B cell (primary cell): ENCODE data around the gene GPR3. TPM values are rescaled to one million over a fixed set of nuclear protein-coding genes. Genes with fewer than 3 reads are reported as not detected.
"Not testable (repeated sequence)": the region's sequence is repeated elsewhere in the genome, so short reads cannot be mapped to it uniquely, and the experiment has no call there.

Experiments
- ATAC-seq: fragments of 200-7000 bp; cut with Tn5 transposase; one replicate; pipeline ENCODE4 v1.10.0; 2021; ENCODE audit warnings: low read depth, mild to moderate bottlenecking, moderate number of reproducible peaks, moderate library complexity
- CTCF ChIA-PET: fragments of 350-600 bp; sonication (Branson Sonifier 250); formaldehyde crosslinking; loops from one replicate; lab custom pipeline; 2021; ENCODE audit warnings: antibody characterized with exemption, inconsistent platforms; lab: Charles Lee
- POLR2A ChIA-PET: fragments of 350-600 bp; sonication (Branson Sonifier 250); formaldehyde crosslinking; loops from one replicate; lab custom pipeline; 2021; ENCODE audit warnings: antibody characterized with exemption; lab: Charles Lee
- DNase-seq: peaks from one replicate; pipeline ENCODE4 v3.0.0; 2013
- H2AFZ ChIP-seq: 2 replicates; pipeline ENCODE4 v1.6.1; 2012; ENCODE audit warnings: mild to moderate bottlenecking, low read depth, low read length; ENCODE audit not compliant: insufficient read depth, poor library complexity, severe bottlenecking
- H3K27ac ChIP-seq, 2 donors: 1 replicate in 1 of 2; 2 replicates in 1 of 2; pipeline ENCODE4 v1.5.1; 2012 to 2013; ENCODE audit warnings: low read length in 2 of 2, mild to moderate bottlenecking in 2 of 2, moderate library complexity in 1 of 2
- H3K27me3 ChIP-seq, 4 experiments: fragments of 200-600 bp in 1 of 4; sonication (generic) in 1 of 4; replicated peaks in 1 of 4; 1 replicate in 2 of 4; 2 replicates in 2 of 4; pipeline versions ENCODE4 v1.6.1 to v1.7.0; 2013 to 2016; ENCODE audit warnings: low read length in 3 of 4, mild to moderate bottlenecking in 2 of 4, mixed read lengths in 1 of 4, moderate library complexity in 1 of 4; ENCODE audit not compliant: insufficient read depth in 4 of 4, control insufficient read depth in 3 of 4; ENCODE audit errors: control extremely low read depth in 1 of 4
- H3K36me3 ChIP-seq, 2 experiments: replicated peaks in 1 of 2; 1 replicate in 1 of 2; 2 replicates in 1 of 2; pipeline versions ENCODE4 v1.6.1 to v1.7.1; 2013; ENCODE audit warnings: low read length in 1 of 2; ENCODE audit not compliant: insufficient read depth in 2 of 2, control insufficient read depth in 1 of 2; ENCODE audit errors: control extremely low read depth in 1 of 2, extremely low read depth in 1 of 2
- H3K4me1 ChIP-seq, 2 donors: fragments of 200-600 bp in 1 of 2; sonication (generic) in 1 of 2; 1 replicate in 1 of 2; 2 replicates in 1 of 2; pipeline versions ENCODE4 v1.5.1 to v1.6.1; 2013 to 2017; ENCODE audit warnings: low read length in 2 of 2; ENCODE audit not compliant: control insufficient read depth in 2 of 2, insufficient read depth in 2 of 2
- H3K4me2 ChIP-seq: replicated peaks from 2 replicates; pipeline ENCODE3; 2012; ENCODE audit warnings: mild to moderate bottlenecking, low read depth, low read length; ENCODE audit not compliant: poor library complexity, severe bottlenecking
- H3K4me3 ChIP-seq, 5 experiments: fragments of 200-600 bp in 1 of 5; sonication (generic) in 1 of 5; 1 replicate in 3 of 5; 2 replicates in 2 of 5; pipeline versions ENCODE4 v1.5.1 to v1.7.0; 2011 to 2016; ENCODE audit warnings: low read length in 4 of 5, mild to moderate bottlenecking in 4 of 5, low read depth in 2 of 5, control low read depth in 1 of 5, moderate library complexity in 1 of 5; ENCODE audit not compliant: insufficient read depth in 1 of 5; ENCODE audit errors: control extremely low read depth in 1 of 5, extremely low read depth in 1 of 5
- H3K79me2 ChIP-seq: fragments of 200-600 bp; sonication (generic); one replicate; pipeline ENCODE4 v1.6.0; 2016; ENCODE audit warnings: low read length; ENCODE audit not compliant: control insufficient read depth, insufficient read depth
- H3K9ac ChIP-seq: fragments of 200-600 bp; sonication (generic); 2 replicates; pipeline ENCODE4 v1.6.1; 2017; ENCODE audit warnings: mild to moderate bottlenecking, low read length, moderate library complexity
- H3K9me3 ChIP-seq, 3 donors: one replicate each; pipeline versions ENCODE4 v1.6.1 to v1.7.1; 2013; ENCODE audit warnings: low read length in 2 of 3; ENCODE audit not compliant: control insufficient read depth in 2 of 3, insufficient read depth in 1 of 3; ENCODE audit errors: control extremely low read depth in 1 of 3
- H4K20me1 ChIP-seq: 2 replicates; pipeline ENCODE4 v1.6.0; 2012; ENCODE audit warnings: mild to moderate bottlenecking, low read length; ENCODE audit not compliant: insufficient read depth, control insufficient read depth, poor library complexity, severe bottlenecking
- H3K27ac Mint-ChIP-seq: one replicate; pipeline ENCODE4 v1.8.0; 2021; ENCODE audit warnings: mixed read lengths
- H3K27me3 Mint-ChIP-seq: one replicate; pipeline ENCODE4 v1.8.0; 2021; ENCODE audit warnings: mixed read lengths
- H3K4me1 Mint-ChIP-seq: one replicate; pipeline ENCODE4 v1.8.0; 2021; ENCODE audit warnings: mixed read lengths
- H3K4me3 Mint-ChIP-seq: one replicate; pipeline ENCODE4 v1.8.0; 2021; ENCODE audit warnings: mixed read lengths
- H3K9me3 Mint-ChIP-seq: one replicate; pipeline ENCODE4 v1.8.0; 2022; ENCODE audit warnings: mixed read lengths; ENCODE audit not compliant: insufficient read depth
- CTCF ChIP-seq: fragments of 200-600 bp; IDR thresholded peaks from one replicate; pipeline ENCODE4 v1.8.0; 2022; ENCODE audit warnings: antibody characterized with exemption, mild to moderate bottlenecking
- EZH2 ChIP-seq: IDR thresholded peaks from 2 replicates; pipeline ENCODE4 v1.6.1; 2012; ENCODE audit warnings: borderline replicate concordance, low read depth, mild to moderate bottlenecking, moderate library complexity, low read length; ENCODE audit not compliant: insufficient read depth, poor library complexity, severe bottlenecking
- WGBS: methylation state at CpG from one replicate; pipeline ENCODE4 v1.1.5; 2013; ENCODE audit warnings: missing lambda C conversion rate; ENCODE audit not compliant: insufficient coverage; 5-methylcytosine and 5-hydroxymethylcytosine counted together
- intact Hi-C: fragments of 100-400 bp; cut with micrococcal nuclease; formaldehyde crosslinking; loops from one replicate; pipeline ENCODE4 v1.10.0; 2022
- polyA plus RNA-seq: library from polyadenylated mRNA; depleted of rRNA; stranded (reverse); fragments of >200 nt; gene quantifications from 2 replicates; pipeline ENCODE4 v1.2.3, GENCODE V29; 2012
- total RNA-seq, 2 donors: library from RNA; stranded (reverse); fragments of 120-200 nt in 1 of 2; gene quantifications; 1 replicate in 1 of 2; 2 replicates in 1 of 2; pipeline versions ENCODE4 v1.2.3 to v1.2.4, GENCODE V29; 2013 to 2022

The GPR3 gene
- total and polyA plus RNA-seq, 2 donors (not counting 1 experiment from before 2014, with no cell fraction given), result 3.3 TPM; not detected in 1

- no peak within 1 kb of the TSS for H3K4me3 Mint-ChIP-seq
- Histone ChIP-seq H3K27ac (no peak within 1 kb of the TSS), H2AFZ (no peak within 1 kb of the TSS), H3K9me3 (peaks cover 0 to 4% (median 0%) of the 10 kb centered on the region in 3 donors), H4K20me1 (no peaks in the 10 kb centered on the region), H3K4me3 (no peak within 1 kb of the TSS), H3K79me2 (no peaks in the 10 kb centered on the region), H3K4me1 (peaks cover 8 to 12% of the 10 kb centered on the region in 2 donors), H3K4me2 (peak within 1 kb of the TSS; percentile 42), H3K36me3 (no peaks in the 10 kb centered on the region), H3K27me3 (no peaks in the 10 kb centered on the region), H3K9ac (no peak within 1 kb of the TSS)
- no peaks in the 10 kb centered on the region for H3K9me3 Mint-ChIP-seq
- H3K27me3 Mint-ChIP-seq, result peaks cover 4% of the 10 kb centered on the region
- DNase-seq, result no peak
- CTCF ChIA-PET, result interaction anchor here (0.5 to 9.4 kb wide), 12 partner anchors 12 to 384 kb away, joined by 3 to 135 read pairs (median 4); partner anchors contain the start of gene MAP3K6
- POLR2A ChIA-PET, result interaction anchor here (0.5 to 1.3 kb wide), 2 partner anchors 18 to 156 kb away, joined by 4 to 5 read pairs; no protein-coding TSS in a partner anchor
- no peak within 1 kb of the TSS for H3K27ac Mint-ChIP-seq
- no peak for TF ChIP-seq CTCF
- no peak for TF ChIP-seq EZH2
- intact Hi-C loops, result no loop called here
- peaks cover 8% of the 10 kb centered on the region for H3K4me1 Mint-ChIP-seq
- 31% methylated on average over 43 of the region's 43 CpGs for WGBS
- peak; percentile 72 for ATAC-seq
Observed at GRCh38 chr1:27383039-27383605, 9.3 kb upstream of the GPR3 start, which contains the start of gene CD164L2. Gene CD164L2, minus strand, starts transcription at chr1:27383333. Its CDS starts 94 bp downstream, at chr1:27383239.

DNA sequence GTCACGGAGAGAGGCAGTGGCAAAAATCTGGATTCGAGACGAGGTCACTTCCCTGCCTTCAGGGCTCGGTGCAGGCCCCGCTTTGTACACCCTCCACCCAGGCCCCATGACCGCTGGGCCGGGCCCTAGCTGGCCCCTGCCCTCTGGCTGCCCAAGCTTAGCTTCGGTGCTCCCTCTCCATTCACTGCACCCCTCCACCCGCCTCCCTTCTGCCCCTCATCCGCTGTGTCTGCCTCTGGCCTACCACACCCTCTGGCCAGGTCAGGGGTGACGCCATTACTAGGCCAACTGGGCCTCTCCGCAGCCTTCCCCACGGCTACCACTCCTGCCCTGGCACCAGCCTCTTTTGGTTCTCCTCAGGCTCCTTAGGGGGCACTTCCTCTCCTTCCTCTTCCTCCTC is 8.8 kb upstream of the GPR3 start:
- Histone ChIP-seq H3K36me3 (no peaks in the 10 kb centered on the region), H3K27ac (no peak overlapping the region), H3K4me2 (peak overlapping the region; percentile 42), H2AFZ (no peak overlapping the region), H3K4me3 (no peak overlapping the region), H4K20me1 (no peaks in the 10 kb centered on the region), H3K27me3 (no peaks in the 10 kb centered on the region), H3K4me1 (peaks cover 8 to 12% of the 10 kb centered on the region in 2 donors), H3K9me3 (peaks cover 0 to 4% (median 0%) of the 10 kb centered on the region in 3 donors), H3K9ac (no peak overlapping the region), H3K79me2 (no peaks in the 10 kb centered on the region)
- H3K4me3 Mint-ChIP-seq, result no peak overlapping the region
- TF ChIP-seq EZH2 (no peak), CTCF (no peak)
- peaks cover 12% of the 10 kb centered on the region for H3K4me1 Mint-ChIP-seq
- CTCF ChIA-PET, result interaction anchor here (0.5 to 9.4 kb wide), 7 partner anchors 11 to 383 kb away, joined by 3 to 297 read pairs (median 16); partner anchors contain the start of gene MAP3K6
- ATAC-seq, result no peak
- DNase-seq, result no peak
- no peaks in the 10 kb centered on the region for H3K9me3 Mint-ChIP-seq
- H3K27me3 Mint-ChIP-seq, result peaks cover 6% of the 10 kb centered on the region
- no peak overlapping the region for H3K27ac Mint-ChIP-seq
- POLR2A ChIA-PET, result interaction anchor here (0.7 to 1.3 kb wide), 2 partner anchors 14 to 19 kb away, joined by 4 to 6 read pairs; no protein-coding TSS in a partner anchor
- intact Hi-C loops, result no loop called here
- WGBS, result 92% methylated on average over 13 of the region's 13 CpGs

DNA sequence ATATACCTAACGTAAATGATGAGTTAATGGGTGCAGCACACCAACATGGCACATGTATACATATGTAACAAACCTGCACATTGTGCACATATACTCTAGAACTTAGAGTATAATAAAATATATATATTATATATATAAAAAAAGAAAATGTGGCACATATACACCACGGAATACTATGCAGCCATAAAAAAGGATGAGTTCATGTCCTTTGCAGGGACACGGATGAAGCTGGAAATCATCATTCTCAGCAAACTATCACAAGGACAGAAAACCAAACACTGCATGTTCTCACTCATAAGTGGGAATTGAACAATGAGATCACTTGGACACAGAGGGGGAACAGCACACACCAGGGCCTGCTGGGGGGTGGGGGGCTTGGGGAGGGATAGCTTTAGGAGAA is 7.6 kb upstream of the GPR3 start:
- H4K20me1 ChIP-seq, H3K4me2 ChIP-seq, H3K27me3 ChIP-seq, intact Hi-C loops, H2AFZ ChIP-seq, H3K27me3 Mint-ChIP-seq, H3K4me3 Mint-ChIP-seq, H3K27ac ChIP-seq, POLR2A ChIA-PET, H3K9me3 Mint-ChIP-seq, H3K9me3 ChIP-seq, DNase-seq, H3K36me3 ChIP-seq, H3K27ac Mint-ChIP-seq, ATAC-seq, H3K9ac ChIP-seq, H3K4me3 ChIP-seq, H3K79me2 ChIP-seq: not testable (repeated sequence)
- WGBS, result no CpG with 5 or more reads among the region's 3 CpGs
- peaks cover 8 to 12% of the 10 kb centered on the region in 2 donors for H3K4me1 ChIP-seq
- H3K4me1 Mint-ChIP-seq, result peaks cover 13% of the 10 kb centered on the region
- CTCF ChIA-PET, result interaction anchor here (0.8 to 9.4 kb wide), 7 partner anchors 10 to 86 kb away, joined by 3 to 297 read pairs (median 16); partner anchors contain the start of gene MAP3K6
